Hematopoietic multipotent progenitor cell treated with erythropoietin and hydrocortisone succinate and interleukin-3 and kit ligand, for 17 days (in vitro differentiated cells): ENCODE results near the gene LINC00632.

ENCODE experiments used
- DNase-seq: peaks from one replicate; pipeline ENCODE4 v3.0.0-alpha.2; 2015; ENCODE audit warnings: low spot score

The LINC00632 gene

GRCh38 chrX:140765043-140765784 lies 55.7 kb downstream of the LINC00632 start:
- no peak for DNase-seq

- peak; percentile 10 for DNase-seq
Measured at GRCh38 chrX:140766024-140766611, 56.6 kb downstream of the LINC00632 start.

DNA sequence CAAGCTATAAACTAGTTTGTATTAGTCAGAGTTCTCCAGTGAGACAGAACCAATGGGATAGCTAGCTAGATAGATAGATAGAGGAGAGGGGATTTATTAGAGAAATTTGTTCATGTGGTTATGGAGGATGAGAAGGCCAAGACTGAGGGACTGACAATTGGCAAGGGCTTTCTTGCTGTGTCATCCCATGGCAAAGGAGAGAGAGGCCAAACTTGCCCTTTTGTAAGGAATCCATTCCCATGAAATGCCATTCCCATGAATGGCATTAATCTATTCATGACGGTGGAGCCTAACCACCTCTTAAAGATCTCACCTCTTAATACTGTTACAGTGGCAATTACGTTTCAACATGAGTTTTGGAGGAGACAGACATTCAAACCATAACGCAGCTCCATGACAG lies 58.1 kb downstream of the LINC00632 start:
- no peak for DNase-seq

DNA sequence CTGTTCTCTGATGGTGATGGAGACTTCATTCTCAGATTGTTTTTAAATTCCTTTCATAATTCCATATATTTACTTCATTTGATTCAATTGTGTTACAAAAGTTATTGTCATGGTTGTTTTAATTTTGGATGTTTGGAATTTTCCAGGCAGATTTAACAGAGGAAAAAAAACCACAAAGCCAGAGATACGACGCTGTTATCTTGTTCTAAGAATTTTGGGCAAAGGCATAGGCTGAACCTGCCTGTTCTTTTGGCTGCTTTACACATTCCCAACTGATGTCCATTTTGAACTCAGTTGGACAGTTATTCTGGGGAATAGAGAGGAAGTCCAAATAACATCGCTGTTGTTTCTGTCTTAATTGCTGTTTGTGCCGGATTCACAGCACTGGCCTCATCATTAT lies 65.7 kb downstream of the LINC00632 start:
- no peak for DNase-seq

- DNase-seq: no peak
Measured at GRCh38 chrX:140776320-140776719, 66.8 kb downstream of the LINC00632 start.

GRCh38 chrX:140794642-140795041 lies 85.1 kb downstream of the LINC00632 start:
- no peak for DNase-seq

DNA sequence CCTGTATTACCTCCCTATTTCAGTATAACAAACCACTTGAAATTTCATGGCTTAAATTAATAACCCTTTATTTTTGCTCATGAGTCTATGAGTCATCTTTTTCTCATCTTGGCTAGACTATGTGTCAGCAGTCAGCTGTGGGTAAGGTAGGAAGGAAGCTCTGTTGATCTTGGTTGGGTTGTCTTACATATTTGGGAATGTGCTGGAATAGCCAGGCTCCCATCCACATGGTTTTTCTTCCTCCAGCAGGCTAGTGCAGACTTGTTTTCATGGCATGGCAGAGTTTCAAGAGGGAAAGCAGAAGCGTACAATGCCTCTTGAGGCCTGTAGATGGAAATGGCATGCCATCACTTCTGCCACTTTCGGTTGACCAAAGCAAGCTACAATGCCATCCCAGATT lies 89.7 kb downstream of the LINC00632 start:
- DNase-seq: no peak

DNA sequence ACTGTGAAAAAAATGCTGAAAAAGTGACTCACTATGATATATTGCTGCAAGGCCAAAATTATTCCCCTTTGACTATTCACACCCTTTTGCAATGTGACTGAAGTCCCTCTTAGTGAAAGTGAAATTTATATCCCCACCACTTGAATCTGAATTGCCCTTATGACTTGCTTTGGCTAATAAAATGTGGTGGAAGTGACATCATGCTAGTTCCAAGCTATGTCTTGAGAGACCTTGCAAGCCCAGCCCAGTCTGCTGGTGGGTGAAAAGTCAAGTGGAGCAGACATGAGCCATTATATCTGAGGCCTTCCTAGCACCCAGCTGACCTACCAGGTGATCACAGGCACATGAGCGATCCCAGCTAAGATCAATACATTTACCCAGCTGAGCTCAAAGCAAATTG lies 94.7 kb downstream of the LINC00632 start:
- no peak for DNase-seq

- no peak for DNase-seq
Measured at GRCh38 chrX:140815868-140816267, 106.3 kb downstream of the LINC00632 start.

DNA sequence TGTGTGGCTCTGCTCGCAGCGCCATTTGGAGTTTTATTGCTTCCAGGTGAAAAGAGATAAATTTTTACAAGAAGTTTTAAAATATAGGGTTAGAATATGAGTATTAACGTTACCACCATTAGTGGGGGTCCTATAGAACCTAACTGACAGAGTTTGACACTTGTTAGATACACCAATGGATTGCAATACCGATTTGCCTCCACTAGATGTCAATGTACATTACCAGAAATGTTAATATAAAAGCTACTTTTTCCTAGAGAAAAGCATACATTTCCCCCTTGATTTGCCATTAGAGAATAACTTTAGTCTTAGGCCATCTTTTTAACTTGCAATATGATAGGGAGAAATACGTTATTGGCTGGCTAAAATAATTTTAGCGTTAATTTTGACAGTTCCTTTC lies 108.4 kb downstream of the LINC00632 start:
- no peak for DNase-seq

GRCh38 chrX:140821280-140821679 lies 111.7 kb downstream of the LINC00632 start:
- no peak for DNase-seq

GRCh38 chrX:140822184-140822583 lies 112.6 kb downstream of the LINC00632 start:
- DNase-seq: no peak

GRCh38 chrX:140822861-140823260 lies 113.3 kb downstream of the LINC00632 start:
- DNase-seq: no peak

GRCh38 chrX:140836874-140837273 lies 127.3 kb downstream of the LINC00632 start:
- DNase-seq: no peak
